22Rv1 (cell line): ENCODE measurements around the gene ARHGAP8.

Experiments
- CTCF ChIP-seq: fragments of 450-650 bp; IDR thresholded peaks from 2 replicates; pipeline ENCODE4 v1.5.1; 2017; ENCODE audit warnings: mild to moderate bottlenecking
- ZFX ChIP-seq: fragments of 450-650 bp; IDR thresholded peaks from 2 replicates; pipeline ENCODE4 v1.6.1; 2017; ENCODE audit warnings: antibody characterized with exemption, borderline replicate concordance

GRCh38 chr22:44795701-44796630, 43.6 kb downstream of the ARHGAP8 start:
- TF ChIP-seq CTCF: no peak
- TF ChIP-seq ZFX: no peak
